ENCODE measurements around the gene HOXA2.

The HOXA2 gene

GRCh38 chr7:27102581-27103442, at the start of gene HOXA2:
Gene HOXA2 (minus strand): TSS chr7:27102683. CDS start chr7:27102500, 183 bp downstream.
- DNase-seq (ENCODE audit: low read depth in 2 of 2) = no peak

DNA sequence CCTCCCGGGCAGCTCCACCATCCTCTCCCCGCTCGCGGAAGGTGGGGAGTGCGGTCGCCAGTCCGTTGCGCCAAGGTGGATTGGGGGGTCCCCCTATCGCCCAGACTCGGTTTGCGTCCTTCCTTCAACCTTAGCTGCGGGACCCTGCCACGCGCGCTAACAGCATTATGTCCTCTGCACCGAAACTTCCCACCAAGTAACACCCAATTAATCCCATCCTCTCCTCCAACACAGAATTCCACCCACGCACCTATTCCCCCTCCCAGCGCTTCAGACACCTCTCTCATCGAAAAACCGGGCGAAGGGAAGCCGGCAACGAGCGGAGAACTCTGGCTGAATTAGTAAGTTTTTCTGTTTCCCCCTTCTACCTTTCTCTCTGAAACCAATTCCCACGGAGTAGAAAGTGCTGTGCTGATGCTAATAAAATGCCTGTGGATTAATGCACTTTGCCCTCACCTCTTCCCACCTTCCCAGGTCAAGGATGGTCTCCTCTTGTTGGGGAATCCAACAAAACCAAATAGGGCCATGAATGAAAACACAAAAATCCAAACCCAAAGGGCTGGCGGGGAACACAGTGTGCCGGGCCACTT, 49.0 kb upstream of the HOXA2 start:
- no peak for DNase-seq (ENCODE audit: low read depth in 2 of 2)

DNA sequence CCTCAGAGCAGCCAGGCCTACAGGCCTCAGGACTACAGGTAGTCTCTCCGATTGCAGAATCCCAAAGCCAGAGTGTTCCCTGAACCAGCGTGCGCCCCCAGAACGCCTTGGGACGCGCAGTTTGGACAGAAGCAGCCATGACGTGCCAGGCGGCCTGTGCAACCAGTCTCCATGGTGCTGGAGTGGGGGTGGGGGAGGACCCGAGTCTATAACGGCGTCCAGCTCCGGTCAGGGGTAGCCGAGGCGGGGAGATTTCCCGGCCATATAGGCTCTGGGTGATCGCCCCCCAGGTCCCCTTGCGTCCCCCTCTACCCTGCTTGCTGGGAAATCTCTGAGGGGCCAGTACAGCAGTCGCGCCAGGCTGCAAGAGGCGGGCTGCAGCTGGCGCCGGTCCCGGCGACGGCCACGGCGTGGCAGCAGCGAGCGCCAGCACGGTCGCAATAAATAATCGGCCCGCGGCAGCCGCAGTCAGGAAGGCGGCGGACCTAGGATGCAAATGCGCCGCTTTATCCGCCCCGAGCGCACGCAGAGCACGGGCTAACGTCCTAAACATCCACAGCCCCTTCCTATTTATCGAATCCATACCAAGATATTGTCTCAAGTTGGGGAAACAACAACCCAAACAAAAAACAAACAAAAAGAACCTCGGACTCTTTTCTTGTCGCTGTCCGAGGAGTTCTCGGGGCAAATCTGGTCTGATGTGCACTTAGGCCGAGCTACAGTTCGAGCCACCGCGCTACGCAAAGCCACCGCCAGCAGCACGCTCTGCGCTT, 48.3 kb upstream of the HOXA2 start:
- DNase-seq (ENCODE audit: low read depth in 2 of 2) = peak; percentile 49 to 59

DNA sequence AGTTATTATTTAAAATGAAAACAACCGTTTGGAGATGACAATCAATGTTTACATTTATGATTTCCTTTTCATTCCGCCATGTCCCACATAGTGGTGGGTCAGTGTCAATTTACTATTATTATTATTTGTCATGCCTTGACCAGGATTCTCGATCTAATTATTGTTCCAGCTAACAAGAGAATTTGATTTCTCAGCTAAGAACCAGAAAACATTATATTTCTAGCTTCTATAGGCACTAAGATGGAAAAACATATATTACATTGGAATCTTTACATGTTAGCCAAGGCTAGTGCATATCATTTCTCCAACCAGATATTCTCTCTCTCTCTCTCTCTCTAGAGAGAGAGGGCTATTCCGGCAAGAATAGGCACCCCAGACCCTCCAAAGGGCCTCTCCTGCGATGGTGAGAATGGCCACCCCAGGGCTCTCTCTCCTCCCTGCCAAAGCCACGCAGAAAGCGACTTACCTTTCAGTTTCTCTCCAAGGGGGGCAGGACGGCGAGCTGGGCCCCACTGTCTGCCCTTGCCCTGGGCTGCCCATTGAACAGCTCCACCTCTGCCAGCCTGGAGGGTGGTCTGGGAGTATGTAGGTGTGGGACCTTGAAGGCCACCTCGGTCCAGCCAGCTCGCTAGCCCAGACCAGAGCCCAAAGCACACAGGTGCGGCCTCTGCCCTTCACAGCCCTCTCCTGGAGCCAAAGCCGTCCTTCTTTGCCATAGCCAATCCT, 47.5 kb upstream of the HOXA2 start:
- DNase-seq (ENCODE audit: low read depth in 2 of 2) = no peak

DNA sequence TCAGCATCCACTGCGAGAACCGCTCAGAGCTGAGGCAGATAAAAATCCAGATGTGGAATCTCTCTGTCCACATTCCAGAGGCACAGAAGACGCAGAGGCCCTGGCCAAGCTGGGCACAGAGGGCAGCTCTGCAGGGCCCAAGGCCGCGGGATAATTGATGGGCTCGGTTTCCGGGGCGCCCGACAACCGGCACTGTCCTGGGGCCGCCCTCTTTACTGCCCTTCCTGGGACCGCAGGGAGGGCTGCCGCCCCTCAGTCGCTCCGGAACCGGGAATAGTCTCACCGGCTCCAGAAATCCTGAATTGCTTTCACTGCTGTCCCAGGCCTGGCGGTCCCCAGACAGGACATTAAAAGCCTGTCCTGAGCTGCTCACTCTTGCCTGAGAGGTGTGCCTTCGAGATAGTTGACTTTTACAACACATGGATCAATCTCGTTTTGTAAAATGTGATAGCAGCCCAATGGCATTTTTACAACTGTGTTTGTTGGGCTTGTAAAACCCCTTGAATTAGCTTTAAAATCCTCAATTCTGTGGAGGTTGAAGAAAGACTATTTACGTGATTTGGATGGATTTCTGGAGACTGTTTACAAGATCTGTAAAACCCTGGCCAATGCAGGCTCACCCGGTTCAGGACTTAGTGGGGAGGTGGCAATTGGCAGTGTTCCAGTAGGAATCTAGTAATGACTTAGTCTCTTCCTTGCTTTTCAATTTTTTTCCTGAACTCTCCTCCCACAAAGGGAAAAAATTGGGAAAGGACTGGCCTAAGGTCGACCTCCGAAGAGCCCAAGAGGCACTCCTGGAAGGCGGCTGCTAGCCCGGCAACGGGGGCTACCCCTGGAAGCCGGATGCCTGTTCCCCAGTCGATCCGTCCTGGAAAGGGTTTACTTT, 46.5 kb upstream of the HOXA2 start:
- DNase-seq (ENCODE audit: low read depth in 2 of 2) = no peak

- no peak for DNase-seq (ENCODE audit: low read depth in 2 of 2)
These were observed 45.7 kb upstream of the HOXA2 start for GRCh38 chr7:27148031-27148755.

- DNase-seq (ENCODE audit: low read depth in 2 of 2) = no peak
These were observed 44.9 kb upstream of the HOXA2 start, which contains the start of gene HOXA6 for GRCh38 chr7:27147199-27148030. Gene HOXA6 (minus strand): TSS chr7:27147774. CDS start chr7:27147749, 25 bp downstream.

DNA sequence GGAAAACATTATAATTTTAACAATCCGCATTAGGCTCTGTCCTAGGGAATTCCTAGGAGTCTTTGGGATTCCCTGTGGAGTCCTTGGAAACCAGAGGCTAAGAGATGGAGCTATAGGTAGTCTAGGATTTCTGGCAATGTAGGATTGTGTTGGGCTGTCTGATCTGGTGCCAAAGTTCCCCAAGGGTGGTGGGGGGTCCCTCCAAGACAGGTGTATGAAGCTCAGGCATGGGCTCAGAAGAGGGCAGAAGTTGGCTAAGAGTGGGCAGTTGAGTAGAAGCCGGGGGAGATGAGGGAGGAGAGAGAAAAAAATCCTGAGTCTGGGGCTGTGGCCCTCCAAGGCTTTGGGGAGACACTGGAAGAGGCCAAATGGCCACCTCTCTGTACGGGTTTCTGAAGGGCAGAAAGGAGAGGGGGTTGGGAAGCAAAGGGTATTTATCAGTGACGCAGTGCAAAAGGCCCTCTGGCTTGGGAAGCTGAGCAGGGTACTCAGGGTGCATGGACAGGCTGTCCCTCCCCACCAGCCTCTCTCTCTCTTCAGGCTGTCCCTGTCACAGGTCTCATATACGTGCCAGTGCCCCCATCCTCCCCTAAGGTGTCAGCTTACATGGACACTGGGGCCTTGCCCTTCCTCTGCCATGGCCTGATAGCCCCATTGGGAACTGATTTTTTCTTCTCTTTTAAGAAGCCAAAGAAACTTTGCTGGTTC, 44.2 kb upstream of the HOXA2 start:
- no peak for DNase-seq (ENCODE audit: low read depth in 2 of 2)

DNA sequence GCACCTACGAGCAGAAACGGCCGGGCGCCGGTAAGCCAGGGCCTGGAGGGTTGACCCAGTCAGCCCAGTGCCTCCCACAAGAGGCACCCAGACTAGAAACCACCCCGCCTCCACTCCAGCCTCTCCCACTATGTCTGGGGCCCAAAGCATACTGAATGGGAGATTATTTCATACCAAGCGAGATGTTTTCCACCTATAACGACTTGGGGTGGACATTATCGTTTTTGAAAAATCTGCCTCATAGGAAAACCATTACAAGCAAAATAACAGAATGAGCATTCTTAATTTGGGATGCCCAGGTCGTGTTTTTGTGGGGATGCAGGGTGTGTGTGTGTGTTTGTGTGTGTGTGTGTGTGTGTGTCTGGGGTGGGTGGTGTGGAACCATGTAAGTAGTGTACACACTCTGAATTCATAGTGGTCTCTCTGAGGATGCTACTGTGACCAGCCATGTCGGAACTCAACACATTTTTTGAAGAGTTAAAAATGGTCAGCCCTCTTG, 43.5 kb upstream of the HOXA2 start:
- DNase-seq (ENCODE audit: low read depth in 2 of 2) = no peak

DNA sequence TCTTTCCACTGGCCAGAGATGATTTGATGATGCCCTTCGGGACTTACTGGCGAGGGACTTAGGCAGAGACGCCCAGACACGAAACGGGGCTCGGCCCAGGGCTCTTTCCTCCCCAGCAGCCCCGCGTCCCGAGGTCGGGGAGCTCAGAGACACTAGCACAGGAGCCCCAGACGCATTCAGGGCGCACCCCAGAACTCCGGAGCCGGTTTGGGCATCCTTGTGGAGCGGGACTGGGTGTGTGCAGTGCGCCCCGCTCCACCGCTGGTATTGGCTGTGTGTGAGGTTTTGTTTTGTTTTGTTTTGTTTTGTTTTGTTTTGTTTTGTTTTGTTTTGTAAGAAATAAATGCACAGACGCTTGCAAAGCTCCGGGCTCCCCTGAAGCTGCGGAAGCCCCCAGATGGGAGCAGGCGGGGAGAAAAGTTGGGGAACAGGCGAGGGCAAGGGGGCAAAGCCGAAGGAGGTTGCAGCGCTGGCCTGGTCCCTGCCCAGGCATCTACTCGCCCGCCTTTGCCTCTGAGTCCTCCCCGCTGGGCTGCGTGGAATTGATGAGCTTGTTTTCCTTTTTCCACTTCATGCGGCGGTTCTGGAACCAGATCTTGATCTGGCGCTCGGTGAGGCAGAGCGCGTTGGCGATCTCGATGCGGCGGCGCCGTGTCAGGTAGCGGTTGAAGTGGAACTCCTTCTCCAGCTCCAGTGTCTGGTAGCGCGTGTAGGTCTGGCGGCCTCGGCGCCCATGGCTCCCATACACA, 42.9 kb upstream of the HOXA2 start:
- no peak for DNase-seq (ENCODE audit: low read depth in 2 of 2)

- DNase-seq (ENCODE audit: low read depth in 2 of 2) = no peak
These were observed 42.3 kb upstream of the HOXA2 start for GRCh38 chr7:27144781-27145164.

GRCh38 chr7:27143950-27144780, 41.7 kb upstream of the HOXA2 start:
- no peak for DNase-seq (ENCODE audit: low read depth in 2 of 2)

DNA sequence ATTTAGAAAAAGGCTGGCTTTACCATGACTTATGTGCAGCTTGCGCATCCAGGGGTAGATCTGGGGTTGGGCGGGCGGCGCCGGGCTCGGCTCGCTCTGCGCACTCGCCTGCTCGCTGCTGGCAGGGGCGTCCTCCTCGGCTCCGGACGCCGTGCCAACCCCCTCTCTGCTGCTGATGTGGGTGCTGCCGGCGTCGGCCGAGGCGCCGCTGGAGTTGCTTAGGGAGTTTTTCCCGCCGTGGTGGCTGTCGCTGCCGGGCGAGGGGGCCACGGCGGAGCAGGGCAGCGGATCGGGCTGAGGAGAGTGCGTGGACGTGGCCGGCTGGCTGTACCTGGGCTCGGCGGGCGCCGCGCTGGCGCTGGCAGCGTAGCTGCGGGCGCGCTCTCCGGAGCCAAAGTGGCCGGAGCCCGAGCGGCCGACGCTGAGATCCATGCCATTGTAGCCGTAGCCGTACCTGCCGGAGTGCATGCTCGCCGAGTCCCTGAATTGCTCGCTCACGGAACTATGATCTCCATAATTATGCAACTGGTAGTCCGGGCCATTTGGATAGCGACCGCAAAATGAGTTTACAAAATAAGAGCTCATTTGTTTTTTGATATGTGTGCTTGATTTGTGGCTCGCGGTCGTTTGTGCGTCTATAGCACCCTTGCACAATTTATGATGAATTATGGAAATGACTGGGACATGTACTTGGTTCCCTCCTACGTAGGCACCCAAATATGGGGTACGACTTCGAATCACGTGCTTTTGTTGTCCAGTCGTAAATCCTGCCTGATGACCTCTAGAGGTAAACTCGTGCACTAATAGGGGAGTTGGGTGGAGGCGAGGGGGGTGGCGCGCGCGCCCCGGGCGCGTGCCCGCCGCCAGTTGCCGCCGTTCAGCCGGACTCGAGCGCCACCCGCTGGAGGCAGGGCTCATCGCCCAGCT, 40.8 kb upstream of the HOXA2 start, which contains the start of gene HOXA5:
Gene HOXA5 (minus strand): TSS at position 659 of the 927 bp plus-strand sequence. CDS start 74 bp downstream, at position 585.
- DNase-seq (ENCODE audit: low read depth in 2 of 2) = no peak

GRCh38 chr7:27142580-27143022, 40.1 kb upstream of the HOXA2 start:
- no peak for DNase-seq (ENCODE audit: low read depth in 2 of 2)

- no peak for DNase-seq (ENCODE audit: low read depth in 2 of 2)
These were observed 39.6 kb upstream of the HOXA2 start for GRCh38 chr7:27141923-27142579.
